BJ (cell line): ENCODE results near the gene HOMER1. TPM values are rescaled to one million over a fixed set of nuclear protein-coding genes. Genes with fewer than 3 reads are reported as not detected.

Source experiments
- CTCF ChIA-PET: fragments of 350-600 bp; formaldehyde crosslinking; extraction: SDS; loops from one replicate; lab custom pipeline; 2021; ENCODE audit warnings: antibody characterized with exemption, inconsistent platforms; lab: Yijun Ruan, JAX
- POLR2A ChIA-PET: fragments of 300-600 bp; sonication (Branson Sonifier 250); formaldehyde crosslinking; extraction: SDS; loops from one replicate; lab custom pipeline; 2021; ENCODE audit warnings: antibody characterized with exemption; lab: Charles Lee
- DNase-seq: peaks from one replicate; pipeline ENCODE4 v3.0.0-alpha.2; 2011; ENCODE audit warnings: low read depth
- H3K27me3 ChIP-seq: 2 replicates; pipeline ENCODE4 v1.6.0; 2011; ENCODE audit warnings: low read length; ENCODE audit not compliant: control insufficient read depth, insufficient read depth
- H3K36me3 ChIP-seq: 2 replicates; pipeline ENCODE4 v1.5.1; 2011; ENCODE audit warnings: low read length; ENCODE audit not compliant: control insufficient read depth, insufficient read depth
- H3K4me3 ChIP-seq: 2 replicates; pipeline ENCODE4 v1.5.1; 2011; ENCODE audit warnings: low read depth, mild to moderate bottlenecking, control low read depth, low read length
- CTCF ChIP-seq: IDR thresholded peaks from 2 replicates; pipeline ENCODE4 v1.5.1; 2011; ENCODE audit warnings: low read depth, mild to moderate bottlenecking, control low read depth, inconsistent platforms, low read length, moderate library complexity; ENCODE audit not compliant: insufficient read depth
- polyA minus RNA-seq: library from RNA; depleted of rRNA, polyadenylated mRNA; stranded (reverse); fragments of >200 nt; gene quantifications from 2 replicates; pipeline ENCODE4 v1.2.3, GENCODE V29; 2011; rRNA and poly(A)+ RNA removed
- polyA plus RNA-seq: library from polyadenylated mRNA; depleted of rRNA; stranded (reverse); fragments of >200 nt; gene quantifications from 2 replicates; pipeline ENCODE4 v1.2.3, GENCODE V29; 2011; rRNA removed

The HOMER1 gene
- polyA plus RNA-seq: 1.2 and 2.6 TPM in 2 replicates
- polyA minus RNA-seq: 2.2 and 2.9 TPM in 2 replicates

- ChIA-PET POLR2A (interaction anchor here (0.5 to 0.7 kb wide), 5 partner anchors 17 to 894 kb away, joined by 3 to 9 read pairs (median 5); partner anchors contain the start of gene ZFYVE16), CTCF (interaction anchor here (1.9 to 2.3 kb wide), 2 partner anchors 381 to 489 kb away, joined by 6 read pairs; no protein-coding TSS in a partner anchor)
- Histone ChIP-seq H3K36me3 (no peaks in the 10 kb centered on the region), H3K27me3 (no peaks in the 10 kb centered on the region), H3K4me3 (peak within 1 kb of the TSS; percentile 76)
- TF ChIP-seq CTCF: 0 out of 2 replicates have a peak, but pooled peaks have one; percentile 6
- no peak for DNase-seq
Observed at GRCh38 chr5:79513704-79514390, at the start of gene HOMER1. HOMER1 (minus strand) TSS chr5:79514134; CDS start chr5:79512774, 1,360 bp downstream.

GRCh38 chr5:79563247-79563590, 49.3 kb upstream of the HOMER1 start:
- ChIA-PET POLR2A (no interaction called here), CTCF (interaction anchor here (1.2 to 2.1 kb wide), 3 partner anchors 10 to 296 kb away, joined by 3 to 4 read pairs (median 3); no protein-coding TSS in a partner anchor)
- no peak for TF ChIP-seq CTCF
- Histone ChIP-seq H3K36me3 (no peaks in the 10 kb centered on the region), H3K4me3 (no peak overlapping the region), H3K27me3 (no peaks in the 10 kb centered on the region)
- no peak for DNase-seq

GRCh38 chr5:79562351-79563246, 48.7 kb upstream of the HOMER1 start:
- ChIA-PET CTCF (interaction anchor here (1.0 to 2.1 kb wide), 3 partner anchors 12 to 297 kb away, joined by 3 to 4 read pairs (median 3); no protein-coding TSS in a partner anchor), POLR2A (no interaction called here)
- Histone ChIP-seq H3K4me3 (no peak overlapping the region), H3K36me3 (no peaks in the 10 kb centered on the region), H3K27me3 (no peaks in the 10 kb centered on the region)
- DNase-seq: no peak
- TF ChIP-seq CTCF: no peak

- Histone ChIP-seq H3K4me3 (no peak overlapping the region), H3K36me3 (no peaks in the 10 kb centered on the region), H3K27me3 (no peaks in the 10 kb centered on the region)
- CTCF ChIA-PET: interaction anchor here (0.6 to 3.6 kb wide), 4 partner anchors 9 to 296 kb away, joined by 3 to 24 read pairs (median 3); no protein-coding TSS in a partner anchor
- no peak for DNase-seq
- POLR2A ChIA-PET: no interaction called here
- no peak for TF ChIP-seq CTCF
Observed at GRCh38 chr5:79561525-79561893, 47.6 kb upstream of the HOMER1 start.
